Astrocyte (in vitro differentiated cells and primary cell): ENCODE measurements around the gene CYTH3. TPM values are rescaled to one million over a fixed set of nuclear protein-coding genes. Genes with fewer than 3 reads are reported as not detected.

Experiments
- DNase-seq: peaks from one replicate; pipeline ENCODE4 v3.0.0-alpha.2; 2010; ENCODE audit warnings: low read depth
- FAIRE-seq: peaks from 2 replicates; lab custom pipeline; 2011; peaks lifted over from hg19 to GRCh38; lab: Jason Lieb, UNC
- H2AFZ ChIP-seq: 2 replicates; pipeline ENCODE4 v1.6.0; 2012; ENCODE audit warnings: low read depth, low read length, inconsistent platforms
- H3K27ac ChIP-seq: 2 replicates; pipeline ENCODE4 v1.5.1; 2011; ENCODE audit warnings: low read depth, low read length, inconsistent platforms
- H3K27me3 ChIP-seq: 2 replicates; pipeline ENCODE4 v1.6.0; 2011; ENCODE audit warnings: low read length, inconsistent platforms; ENCODE audit not compliant: insufficient read depth
- H3K36me3 ChIP-seq: 2 replicates; pipeline ENCODE4 v1.5.1; 2011; ENCODE audit warnings: low read length, inconsistent platforms; ENCODE audit not compliant: insufficient read depth
- H3K4me1 ChIP-seq: 2 replicates; pipeline ENCODE4 v1.5.1; 2011; ENCODE audit warnings: low read length, inconsistent platforms; ENCODE audit not compliant: insufficient read depth
- H3K4me2 ChIP-seq: 2 replicates; pipeline ENCODE4 v1.6.0; 2012; ENCODE audit warnings: low read length, inconsistent platforms
- H3K4me3 ChIP-seq: 2 replicates; pipeline ENCODE4 v1.5.1; 2011; ENCODE audit warnings: low read depth, mild to moderate bottlenecking, low read length, inconsistent platforms; ENCODE audit not compliant: insufficient read depth
- H3K79me2 ChIP-seq: 2 replicates; pipeline ENCODE4 v1.6.0; 2012; ENCODE audit warnings: mild to moderate bottlenecking, low read length, inconsistent platforms; ENCODE audit not compliant: insufficient read depth
- H3K9ac ChIP-seq: 2 replicates; pipeline ENCODE4 v1.6.0; 2012; ENCODE audit warnings: mild to moderate bottlenecking, low read length, inconsistent platforms
- H3K9me3 ChIP-seq: 2 replicates; pipeline ENCODE4 v1.5.1; 2012; ENCODE audit warnings: low read depth, mild to moderate bottlenecking, low read length, inconsistent platforms; ENCODE audit not compliant: insufficient read depth
- H4K20me1 ChIP-seq: 2 replicates; pipeline ENCODE4 v1.6.0; 2012; ENCODE audit warnings: low read length, inconsistent platforms; ENCODE audit not compliant: insufficient read depth
- H3K27ac Mint-ChIP-seq: one replicate; pipeline ENCODE4 v1.8.0; 2021; ENCODE audit warnings: mild to moderate bottlenecking, mixed read lengths; ENCODE audit not compliant: unreplicated experiment
- H3K27me3 Mint-ChIP-seq: one replicate; pipeline ENCODE4 v1.8.0; 2021; ENCODE audit warnings: low read depth, mixed read lengths; ENCODE audit not compliant: unreplicated experiment
- H3K36me3 Mint-ChIP-seq: one replicate; pipeline ENCODE4 v1.8.0; 2021; ENCODE audit warnings: low read depth, mixed read lengths; ENCODE audit not compliant: unreplicated experiment
- H3K4me1 Mint-ChIP-seq: one replicate; pipeline ENCODE4 v1.8.0; 2021; ENCODE audit warnings: low read depth, mixed read lengths; ENCODE audit not compliant: unreplicated experiment
- H3K4me3 Mint-ChIP-seq: one replicate; pipeline ENCODE4 v1.8.0; 2021; ENCODE audit warnings: mild to moderate bottlenecking, moderate library complexity, mixed read lengths; ENCODE audit not compliant: unreplicated experiment
- H3K9me3 Mint-ChIP-seq: one replicate; pipeline ENCODE4 v1.8.0; 2021; ENCODE audit warnings: mild to moderate bottlenecking, mixed read lengths; ENCODE audit not compliant: unreplicated experiment
- EZH2 ChIP-seq: IDR thresholded peaks from 2 replicates; pipeline ENCODE4 v1.6.1; 2012; ENCODE audit warnings: mild to moderate bottlenecking, low read length, inconsistent platforms; ENCODE audit not compliant: insufficient read depth
- total RNA-seq: library from RNA; stranded (reverse); gene quantifications from 2 replicates; pipeline ENCODE4 v1.2.1, GENCODE V29; 2021
- TF ChIP-seq, protein P1 (sequence below): IDR thresholded peaks from 2 replicates; pipeline ENCODE4 v1.5.1; 2011; ENCODE audit warnings: low read depth, mild to moderate bottlenecking, inconsistent platforms, low read length, moderate library complexity; ENCODE audit not compliant: insufficient read depth

Gene CYTH3
- total RNA-seq, 1 donor from 2014 or later: 29.3 TPM

- TF ChIP-seq, protein P1, sequence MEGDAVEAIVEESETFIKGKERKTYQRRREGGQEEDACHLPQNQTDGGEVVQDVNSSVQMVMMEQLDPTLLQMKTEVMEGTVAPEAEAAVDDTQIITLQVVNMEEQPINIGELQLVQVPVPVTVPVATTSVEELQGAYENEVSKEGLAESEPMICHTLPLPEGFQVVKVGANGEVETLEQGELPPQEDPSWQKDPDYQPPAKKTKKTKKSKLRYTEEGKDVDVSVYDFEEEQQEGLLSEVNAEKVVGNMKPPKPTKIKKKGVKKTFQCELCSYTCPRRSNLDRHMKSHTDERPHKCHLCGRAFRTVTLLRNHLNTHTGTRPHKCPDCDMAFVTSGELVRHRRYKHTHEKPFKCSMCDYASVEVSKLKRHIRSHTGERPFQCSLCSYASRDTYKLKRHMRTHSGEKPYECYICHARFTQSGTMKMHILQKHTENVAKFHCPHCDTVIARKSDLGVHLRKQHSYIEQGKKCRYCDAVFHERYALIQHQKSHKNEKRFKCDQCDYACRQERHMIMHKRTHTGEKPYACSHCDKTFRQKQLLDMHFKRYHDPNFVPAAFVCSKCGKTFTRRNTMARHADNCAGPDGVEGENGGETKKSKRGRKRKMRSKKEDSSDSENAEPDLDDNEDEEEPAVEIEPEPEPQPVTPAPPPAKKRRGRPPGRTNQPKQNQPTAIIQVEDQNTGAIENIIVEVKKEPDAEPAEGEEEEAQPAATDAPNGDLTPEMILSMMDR: no peak
- no peak for TF ChIP-seq EZH2
- H3K27me3 Mint-ChIP-seq: no peaks in the 10 kb centered on the region
- no peaks in the 10 kb centered on the region for H3K9me3 Mint-ChIP-seq
- Histone ChIP-seq H3K4me1 (peaks cover 2% of the 10 kb centered on the region), H3K27me3 (no peaks in the 10 kb centered on the region), H3K9ac (no peak overlapping the region), H4K20me1 (peaks cover 12% of the 10 kb centered on the region), H3K4me3 (no peak overlapping the region), H2AFZ (no peak overlapping the region), H3K4me2 (no peak overlapping the region), H3K9me3 (no peaks in the 10 kb centered on the region), H3K27ac (no peak overlapping the region), H3K36me3 (peaks cover 14% of the 10 kb centered on the region), H3K79me2 (no peaks in the 10 kb centered on the region)
- no peak for DNase-seq
- H3K27ac Mint-ChIP-seq: no peak overlapping the region
- peaks cover 14% of the 10 kb centered on the region for H3K36me3 Mint-ChIP-seq
- no peak overlapping the region for H3K4me3 Mint-ChIP-seq
- peaks cover 5% of the 10 kb centered on the region for H3K4me1 Mint-ChIP-seq
- FAIRE-seq: no peak
Observed at GRCh38 chr7:6162331-6162620, 110.1 kb downstream of the CYTH3 start.

GRCh38 chr7:6161463-6162330, 110.7 kb downstream of the CYTH3 start:
- Histone ChIP-seq H3K9ac (no peak overlapping the region), H2AFZ (no peak overlapping the region), H3K4me1 (peaks cover 2% of the 10 kb centered on the region), H4K20me1 (peaks cover 12% of the 10 kb centered on the region), H3K4me2 (no peak overlapping the region), H3K27ac (no peak overlapping the region), H3K9me3 (no peaks in the 10 kb centered on the region), H3K79me2 (peaks cover 2% of the 10 kb centered on the region), H3K4me3 (no peak overlapping the region), H3K27me3 (no peaks in the 10 kb centered on the region), H3K36me3 (peaks cover 16% of the 10 kb centered on the region)
- no peaks in the 10 kb centered on the region for H3K27me3 Mint-ChIP-seq
- no peak for DNase-seq
- H3K4me3 Mint-ChIP-seq: no peak overlapping the region
- H3K27ac Mint-ChIP-seq: no peak overlapping the region
- peaks cover 5% of the 10 kb centered on the region for H3K4me1 Mint-ChIP-seq
- no peak for FAIRE-seq
- H3K9me3 Mint-ChIP-seq: no peaks in the 10 kb centered on the region
- H3K36me3 Mint-ChIP-seq: peaks cover 14% of the 10 kb centered on the region
- TF ChIP-seq EZH2: no peak
- TF ChIP-seq, protein P1: no peak

- DNase-seq: peak; percentile 27
- Histone ChIP-seq H3K4me2 (no peak overlapping the region), H3K4me3 (no peak overlapping the region), H3K36me3 (peaks cover 20% of the 10 kb centered on the region), H4K20me1 (peaks cover 12% of the 10 kb centered on the region), H3K79me2 (peaks cover 2% of the 10 kb centered on the region), H3K27ac (no peak overlapping the region), H3K9me3 (no peaks in the 10 kb centered on the region), H3K9ac (peak overlapping the region; percentile 12), H2AFZ (no peak overlapping the region), H3K4me1 (peaks cover 2% of the 10 kb centered on the region), H3K27me3 (no peaks in the 10 kb centered on the region)
- Mint-ChIP-seq H3K27ac (peak overlapping the region; percentile 66), H3K9me3 (no peaks in the 10 kb centered on the region), H3K4me3 (no peak overlapping the region), H3K27me3 (no peaks in the 10 kb centered on the region), H3K36me3 (peaks cover 20% of the 10 kb centered on the region), H3K4me1 (peaks cover 5% of the 10 kb centered on the region)
- TF ChIP-seq EZH2: no peak
- TF ChIP-seq, protein P1: peak; percentile 62
- FAIRE-seq: no peak
Observed at GRCh38 chr7:6160191-6160623, 112.2 kb downstream of the CYTH3 start.
